Measurements from ENCODE around the gene PRRT1. TPM values are rescaled to one million over a fixed set of nuclear protein-coding genes. Genes with fewer than 3 reads are reported as not detected.

PRRT1 gene
- total RNA-seq (ENCODE audit: low replicate concordance), result 0.40 TPM in 1 of 2 replicates, not detected in the other

DNA sequence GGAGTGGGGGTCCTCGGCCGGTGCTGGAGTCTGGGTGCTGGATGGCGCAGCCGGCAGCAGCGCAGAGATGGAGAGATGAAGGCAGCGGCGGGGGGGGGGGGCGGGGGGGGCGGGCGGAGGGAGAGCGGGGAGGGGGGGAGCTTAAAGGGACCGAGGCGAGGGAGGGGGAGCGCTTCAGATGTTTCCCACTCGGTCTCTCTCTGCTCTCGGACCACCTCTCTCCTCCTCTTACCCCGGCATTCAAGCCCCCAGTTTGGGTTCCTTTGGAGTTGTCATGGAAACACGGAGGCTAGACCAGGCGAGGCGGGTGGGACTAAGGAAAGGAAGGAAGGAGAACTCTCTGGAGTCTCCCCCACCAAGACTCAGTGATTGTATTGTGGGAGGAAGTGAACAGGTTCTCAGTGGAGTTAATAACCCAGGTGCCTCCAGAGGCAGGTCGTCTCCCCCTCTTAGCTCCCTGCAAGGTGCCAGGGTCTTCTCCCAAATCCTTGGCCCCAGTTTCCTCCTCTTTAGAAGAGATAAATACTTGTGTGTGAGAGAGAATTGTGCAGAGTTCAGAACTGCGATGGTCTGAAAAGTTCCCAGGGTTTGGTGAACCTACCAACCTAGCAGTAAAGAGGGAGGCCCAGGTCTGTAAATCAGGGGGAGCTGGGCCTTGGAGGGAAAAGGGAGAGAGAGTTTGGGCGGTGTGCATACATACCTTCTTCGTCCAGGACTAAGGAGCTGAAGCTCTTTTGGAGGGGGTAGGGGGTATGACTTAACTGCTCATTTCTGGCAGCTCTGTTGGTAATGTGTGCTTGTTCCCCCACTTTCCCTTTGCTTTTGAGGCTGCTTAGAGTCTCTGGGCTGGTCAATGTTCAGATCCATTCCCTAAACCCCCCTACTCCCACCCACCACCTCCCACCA, at the start of gene PRRT1:
PRRT1 (minus strand) TSS at position 77 of the 906 bp plus-strand sequence. CDS start 112 bp downstream, outside the sequence.
- Mint-ChIP-seq H3K27me3 (ENCODE audit: insufficient read depth, low read depth) (peaks cover 14% of the 10 kb centered on the region), H3K27ac (peak within 1 kb of the TSS; percentile 98), H3K9me3 (no peaks in the 10 kb centered on the region), H3K36me3 (peaks cover 22% of the 10 kb centered on the region), H3K4me3 (peak within 1 kb of the TSS; percentile 100), H3K4me1 (peaks cover 43% of the 10 kb centered on the region)
- TF ChIP-seq EZH2 (IDR thresholded peaks at IDR 0.05), result no peak
- TF ChIP-seq, protein P1, sequence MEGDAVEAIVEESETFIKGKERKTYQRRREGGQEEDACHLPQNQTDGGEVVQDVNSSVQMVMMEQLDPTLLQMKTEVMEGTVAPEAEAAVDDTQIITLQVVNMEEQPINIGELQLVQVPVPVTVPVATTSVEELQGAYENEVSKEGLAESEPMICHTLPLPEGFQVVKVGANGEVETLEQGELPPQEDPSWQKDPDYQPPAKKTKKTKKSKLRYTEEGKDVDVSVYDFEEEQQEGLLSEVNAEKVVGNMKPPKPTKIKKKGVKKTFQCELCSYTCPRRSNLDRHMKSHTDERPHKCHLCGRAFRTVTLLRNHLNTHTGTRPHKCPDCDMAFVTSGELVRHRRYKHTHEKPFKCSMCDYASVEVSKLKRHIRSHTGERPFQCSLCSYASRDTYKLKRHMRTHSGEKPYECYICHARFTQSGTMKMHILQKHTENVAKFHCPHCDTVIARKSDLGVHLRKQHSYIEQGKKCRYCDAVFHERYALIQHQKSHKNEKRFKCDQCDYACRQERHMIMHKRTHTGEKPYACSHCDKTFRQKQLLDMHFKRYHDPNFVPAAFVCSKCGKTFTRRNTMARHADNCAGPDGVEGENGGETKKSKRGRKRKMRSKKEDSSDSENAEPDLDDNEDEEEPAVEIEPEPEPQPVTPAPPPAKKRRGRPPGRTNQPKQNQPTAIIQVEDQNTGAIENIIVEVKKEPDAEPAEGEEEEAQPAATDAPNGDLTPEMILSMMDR (IDR thresholded peaks at IDR 0.05), result no peak
- TF ChIP-seq EZH2phosphoT487 (IDR thresholded peaks at IDR 0.05), result no peak
- Histone ChIP-seq H3K36me3 (no peaks in the 10 kb centered on the region), H3F3A (ENCODE audit: low read depth) (peaks cover 18% of the 10 kb centered on the region), H3K4me3 (peak within 1 kb of the TSS; percentile 65), H3K4me1 (peaks cover 18% of the 10 kb centered on the region), H3K79me2 (ENCODE audit: low read depth) (peaks cover 9% of the 10 kb centered on the region), H3K9me3 (ENCODE audit: low read depth) (no peaks in the 10 kb centered on the region), H3K27me3 (peaks cover 61% of the 10 kb centered on the region), H3K9ac (no peak within 1 kb of the TSS), H3K4me2 (peak within 1 kb of the TSS; percentile 86), H4K20me1 (ENCODE audit: low read depth) (peaks cover 5% of the 10 kb centered on the region), H3K27ac (no peak within 1 kb of the TSS), H2AFZ (replicated peaks) (no peak within 1 kb of the TSS)
- DNase-seq (ENCODE audit: low spot score), result peak; percentile 58

DNA sequence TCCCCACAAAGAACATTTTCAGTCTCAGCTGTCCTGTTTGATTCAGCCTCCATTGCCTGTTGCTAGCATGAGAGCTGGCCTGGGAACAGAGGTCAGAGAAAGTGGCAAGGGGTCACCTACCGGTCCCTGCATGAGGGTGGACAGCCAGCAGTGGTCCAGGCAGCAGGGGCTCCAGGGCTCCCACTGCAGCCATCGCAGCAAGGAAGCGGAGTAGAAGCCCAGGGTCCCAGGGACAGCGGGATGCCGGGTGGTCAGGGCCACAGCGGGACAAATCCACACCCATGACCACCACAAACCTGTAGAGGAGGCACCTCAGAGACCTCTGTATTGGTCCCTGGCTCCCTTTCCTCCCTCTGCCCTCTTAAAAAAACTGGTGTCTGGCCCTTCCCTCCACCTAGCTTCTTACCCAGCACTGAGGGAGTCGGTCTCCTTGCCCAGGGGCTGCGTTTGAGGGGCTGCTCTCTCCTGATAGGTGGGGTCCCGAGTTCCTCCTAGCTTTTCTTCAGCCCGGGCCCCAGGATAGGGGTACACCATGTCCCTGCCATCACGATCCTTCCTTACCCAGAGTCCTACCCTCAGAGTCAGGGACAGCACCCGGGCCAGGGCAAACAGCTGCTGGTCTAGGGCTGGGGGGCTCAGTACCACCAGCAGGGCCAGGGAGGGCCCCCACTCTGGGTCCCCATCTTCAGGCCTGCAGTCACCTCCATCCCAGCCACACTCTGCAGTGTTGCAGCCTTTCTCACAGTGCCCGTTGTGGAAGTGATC, 49.2 kb upstream of the PRRT1 start:
- Mint-ChIP-seq H3K4me3 (no peak overlapping the region), H3K27ac (no peak overlapping the region), H3K9me3 (peaks cover 2% of the 10 kb centered on the region), H3K4me1 (peaks cover 50% of the 10 kb centered on the region), H3K36me3 (no peaks in the 10 kb centered on the region), H3K27me3 (ENCODE audit: insufficient read depth, low read depth) (peaks cover 8% of the 10 kb centered on the region)
- DNase-seq (ENCODE audit: low spot score), result no peak
- Histone ChIP-seq H3K4me1 (peaks cover 21% of the 10 kb centered on the region), H3K36me3 (no peaks in the 10 kb centered on the region), H3K9me3 (ENCODE audit: low read depth) (no peaks in the 10 kb centered on the region), H3K27ac (no peak overlapping the region), H3K4me2 (no peak overlapping the region), H3K27me3 (peaks cover 5% of the 10 kb centered on the region), H3K9ac (no peak overlapping the region), H2AFZ (replicated peaks) (no peak overlapping the region), H4K20me1 (ENCODE audit: low read depth) (no peaks in the 10 kb centered on the region), H3K79me2 (ENCODE audit: low read depth) (no peaks in the 10 kb centered on the region), H3K4me3 (no peak overlapping the region), H3F3A (ENCODE audit: low read depth) (peaks cover 12% of the 10 kb centered on the region)
- TF ChIP-seq EZH2 (IDR thresholded peaks at IDR 0.05), result no peak
- no peak for TF ChIP-seq EZH2phosphoT487 (IDR thresholded peaks at IDR 0.05)
- TF ChIP-seq, protein P1 (IDR thresholded peaks at IDR 0.05), result no peak

DNA sequence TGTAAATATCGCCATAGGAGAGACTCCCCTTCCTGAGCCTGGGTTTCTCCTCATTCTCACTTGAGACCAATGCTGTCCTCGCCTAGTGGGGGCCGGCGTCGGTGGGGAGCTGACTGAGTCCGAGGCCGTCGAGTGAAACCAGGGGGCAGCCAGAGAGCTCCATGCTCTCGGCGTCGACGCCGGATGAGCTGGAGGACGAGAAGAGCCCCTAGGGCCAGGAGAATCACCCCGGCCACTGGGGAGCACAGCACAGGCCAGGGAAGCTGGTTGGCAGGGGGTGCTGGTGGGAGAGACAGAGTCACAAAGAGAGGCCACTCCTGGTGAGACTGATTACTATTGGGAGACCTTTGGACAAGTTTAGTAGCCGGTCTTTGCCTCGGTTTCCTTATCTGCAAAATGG, 47.1 kb upstream of the PRRT1 start:
- Histone ChIP-seq H2AFZ (replicated peaks) (no peak overlapping the region), H3K79me2 (ENCODE audit: low read depth) (no peaks in the 10 kb centered on the region), H3K4me3 (no peak overlapping the region), H3F3A (ENCODE audit: low read depth) (peaks cover 22% of the 10 kb centered on the region), H3K4me2 (no peak overlapping the region), H3K36me3 (no peaks in the 10 kb centered on the region), H3K27me3 (no peaks in the 10 kb centered on the region), H3K9ac (no peak overlapping the region), H3K4me1 (peaks cover 23% of the 10 kb centered on the region), H4K20me1 (ENCODE audit: low read depth) (no peaks in the 10 kb centered on the region), H3K9me3 (ENCODE audit: low read depth) (no peaks in the 10 kb centered on the region), H3K27ac (no peak overlapping the region)
- Mint-ChIP-seq H3K4me1 (peaks cover 50% of the 10 kb centered on the region), H3K27me3 (ENCODE audit: insufficient read depth, low read depth) (no peaks in the 10 kb centered on the region), H3K27ac (no peak overlapping the region), H3K9me3 (no peaks in the 10 kb centered on the region), H3K36me3 (peaks cover 2% of the 10 kb centered on the region), H3K4me3 (no peak overlapping the region)
- TF ChIP-seq EZH2 (IDR thresholded peaks at IDR 0.05) (no peak), EZH2phosphoT487 (IDR thresholded peaks at IDR 0.05) (no peak)
- TF ChIP-seq, protein P1 (IDR thresholded peaks at IDR 0.05), result no peak
- DNase-seq (ENCODE audit: low spot score), result no peak
